ENCODE results near the gene CLIC4.

CLIC4 gene

GRCh38 chr1:24768873-24769605, 23.8 kb downstream of the CLIC4 start:
- TF ChIP-seq CTCF (IDR thresholded peaks at IDR 0.05; ENCODE audit: low read depth, low read length, missing control alignments) = no peak
- DNase-seq (ENCODE audit: extremely low read depth, low read depth) = no peak
- H3K4me3 ChIP-seq (replicated peaks; ENCODE audit: low read depth, low read length) = no peak overlapping the region

GRCh38 chr1:24769656-24770651, 24.7 kb downstream of the CLIC4 start:
- DNase-seq (ENCODE audit: extremely low read depth, low read depth) = peak; percentile 87
- no peak for TF ChIP-seq CTCF (IDR thresholded peaks at IDR 0.05; ENCODE audit: low read depth, low read length, missing control alignments)
- no peak overlapping the region for H3K4me3 ChIP-seq (replicated peaks; ENCODE audit: low read depth, low read length)

GRCh38 chr1:24770881-24771280, 25.6 kb downstream of the CLIC4 start:
- no peak for DNase-seq (ENCODE audit: extremely low read depth, low read depth)
- H3K4me3 ChIP-seq (replicated peaks; ENCODE audit: low read depth, low read length) = 0 out of 2 replicates have a peak overlapping the region, but pooled peaks have one; percentile 2
- no peak for TF ChIP-seq CTCF (IDR thresholded peaks at IDR 0.05; ENCODE audit: low read depth, low read length, missing control alignments)

- no peak for DNase-seq (ENCODE audit: extremely low read depth, low read depth)
- no peak for TF ChIP-seq CTCF (IDR thresholded peaks at IDR 0.05; ENCODE audit: low read depth, low read length, missing control alignments)
Observed at GRCh38 chr1:24771574-24771973, 26.3 kb downstream of the CLIC4 start.

GRCh38 chr1:24773618-24774017, 28.4 kb downstream of the CLIC4 start:
- no peak for DNase-seq (ENCODE audit: extremely low read depth, low read depth)
- no peak for TF ChIP-seq CTCF (IDR thresholded peaks at IDR 0.05; ENCODE audit: low read depth, low read length, missing control alignments)

More at GRCh38 chr1:24771574-24771973, 26.3 kb downstream of the CLIC4 start:
- no peak overlapping the region for H3K4me3 ChIP-seq (replicated peaks; ENCODE audit: low read depth, low read length)

GRCh38 chr1:24775348-24775747, 30.1 kb downstream of the CLIC4 start:
- H3K4me3 ChIP-seq (replicated peaks; ENCODE audit: low read depth, low read length) = no peak overlapping the region
- TF ChIP-seq CTCF (IDR thresholded peaks at IDR 0.05; ENCODE audit: low read depth, low read length, missing control alignments) = no peak
- DNase-seq (ENCODE audit: extremely low read depth, low read depth) = no peak

More at GRCh38 chr1:24773618-24774017, 28.4 kb downstream of the CLIC4 start:
- H3K4me3 ChIP-seq (replicated peaks; ENCODE audit: low read depth, low read length) = no peak overlapping the region

Measured in HFF-Myc (cell line).